GM20000 (cell line): ENCODE results near the gene NYAP1.
A peak's percentile ranks its signal among the peaks of the same experiment; 100 is the strongest.

Source experiments
- DNase-seq: peaks from one replicate; pipeline ENCODE4 v3.0.0; 2012; ENCODE audit warnings: low spot score
- CTCF ChIP-seq: IDR thresholded peaks from 2 replicates; pipeline ENCODE4 v1.5.1; 2012; ENCODE audit warnings: mild to moderate bottlenecking, control low read depth; ENCODE audit errors: extremely low read depth, missing control alignments

Gene NYAP1

GRCh38 chr7:100465702-100466311 is 17.9 kb upstream of the NYAP1 start:
- no peak for TF ChIP-seq CTCF
- peak; percentile 61 for DNase-seq

GRCh38 chr7:100466653-100467605 is 16.8 kb upstream of the NYAP1 start:
- TF ChIP-seq CTCF: no peak
- DNase-seq: no peak

GRCh38 chr7:100467638-100468373 is 15.9 kb upstream of the NYAP1 start:
- no peak for TF ChIP-seq CTCF

GRCh38 chr7:100469227-100470044 is 14.3 kb upstream of the NYAP1 start:
- peak; percentile 92 for DNase-seq
- peak; percentile 90 for TF ChIP-seq CTCF

More at GRCh38 chr7:100467638-100468373, 15.9 kb upstream of the NYAP1 start:
- DNase-seq: no peak

GRCh38 chr7:100471021-100471420 is 12.7 kb upstream of the NYAP1 start:
- no peak for DNase-seq

More at GRCh38 chr7:100471021-100471420, 12.7 kb upstream of the NYAP1 start:
- no peak for TF ChIP-seq CTCF
